ENCODE measurements around the gene C16orf89. TPM values are rescaled to one million over a fixed set of nuclear protein-coding genes. Genes with fewer than 3 reads are reported as not detected.

Gene C16orf89
- polyA plus RNA-seq, 2 donors, result 0.26 to 0.88 TPM

- Histone ChIP-seq H3K4me1 (ENCODE audit: control insufficient read depth in 2 of 2, insufficient read depth in 2 of 2, low read length in 1 of 2) (no peaks in the 10 kb centered on the region), H3K4me3 (ENCODE audit: low read depth in 1 of 2, low read length in 2 of 2) (no peak overlapping the region), H3K27me3 (ENCODE audit: control insufficient read depth in 1 of 2, insufficient read depth in 2 of 2, low read length in 2 of 2) (no peaks in the 10 kb centered on the region), H3K9me3 (ENCODE audit: control insufficient read depth in 2 of 2, insufficient read depth in 1 of 2, low read depth in 1 of 2, low read length in 1 of 2) (peaks cover 0 to 3% of the 10 kb centered on the region in 2 donors), H3K36me3 (ENCODE audit: control insufficient read depth in 2 of 2, insufficient read depth in 2 of 2, low read length in 1 of 2) (no peaks in the 10 kb centered on the region), H3K27ac (ENCODE audit: low read depth in 2 of 2, low read length in 1 of 2) (no peak overlapping the region)
- 47 to 73% methylated on average over 4 of the region's 4 CpGs for WGBS, 2 donors
Observed at GRCh38 chr16:5011637-5012036, 54.1 kb downstream of the C16orf89 start.

GRCh38 chr16:5010576-5011329, 55.0 kb downstream of the C16orf89 start:
- H3K4me3 ChIP-seq (ENCODE audit: low read depth in 1 of 2, low read length in 2 of 2), result no peak overlapping the region
- H3K27ac ChIP-seq (ENCODE audit: low read depth in 2 of 2, low read length in 1 of 2), result no peak overlapping the region
- no peaks in the 10 kb centered on the region for H3K36me3 ChIP-seq (ENCODE audit: control insufficient read depth in 2 of 2, insufficient read depth in 2 of 2, low read length in 1 of 2)
- no peaks in the 10 kb centered on the region for H3K4me1 ChIP-seq (ENCODE audit: control insufficient read depth in 2 of 2, insufficient read depth in 2 of 2, low read length in 1 of 2)
- no peaks in the 10 kb centered on the region for H3K27me3 ChIP-seq (ENCODE audit: control insufficient read depth in 1 of 2, insufficient read depth in 2 of 2, low read length in 2 of 2)
- 55 to 61% methylated on average over 13 to 15 of the region's 15 CpGs for WGBS, 2 donors
- peaks cover 0 to 3% of the 10 kb centered on the region in 2 donors for H3K9me3 ChIP-seq (ENCODE audit: control insufficient read depth in 2 of 2, insufficient read depth in 1 of 2, low read depth in 1 of 2, low read length in 1 of 2)

DNA sequence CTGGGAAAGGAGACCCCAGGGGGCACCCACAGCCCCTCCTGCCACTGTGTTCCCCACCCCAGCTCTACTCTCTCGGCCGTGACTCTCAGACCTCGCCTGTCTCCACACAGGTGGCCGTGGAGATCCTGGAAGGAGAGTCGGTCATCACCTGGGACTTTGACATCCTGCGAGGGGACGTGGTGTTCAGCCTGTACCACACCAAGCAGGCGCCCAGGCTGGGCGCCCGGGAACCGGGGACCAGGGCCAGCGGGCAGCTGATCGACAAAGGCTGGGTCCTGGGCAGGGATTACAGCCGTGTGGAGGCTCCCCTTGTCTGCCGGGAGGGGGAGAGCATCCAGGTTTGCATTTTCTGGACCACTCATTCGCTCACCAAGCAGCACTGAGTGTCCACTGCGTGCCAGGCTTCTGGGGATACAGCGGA, 57.4 kb downstream of the C16orf89 start:
- Histone ChIP-seq H3K4me1 (ENCODE audit: control insufficient read depth in 2 of 2, insufficient read depth in 2 of 2, low read length in 1 of 2) (no peaks in the 10 kb centered on the region), H3K9me3 (ENCODE audit: control insufficient read depth in 2 of 2, insufficient read depth in 1 of 2, low read depth in 1 of 2, low read length in 1 of 2) (no peaks in the 10 kb centered on the region), H3K27ac (ENCODE audit: low read depth in 2 of 2, low read length in 1 of 2) (no peak overlapping the region), H3K4me3 (ENCODE audit: low read depth in 1 of 2, low read length in 2 of 2) (no peak overlapping the region), H3K36me3 (ENCODE audit: control insufficient read depth in 2 of 2, insufficient read depth in 2 of 2, low read length in 1 of 2) (no peaks in the 10 kb centered on the region), H3K27me3 (ENCODE audit: control insufficient read depth in 1 of 2, insufficient read depth in 2 of 2, low read length in 2 of 2) (no peaks in the 10 kb centered on the region)
- WGBS, 2 donors, result 84 to 85% methylated on average over 18 of the region's 18 CpGs

GRCh38 chr16:5007256-5007655, 58.5 kb downstream of the C16orf89 start:
- Histone ChIP-seq H3K27ac (ENCODE audit: low read depth in 2 of 2, low read length in 1 of 2) (no peak overlapping the region), H3K9me3 (ENCODE audit: control insufficient read depth in 2 of 2, insufficient read depth in 1 of 2, low read depth in 1 of 2, low read length in 1 of 2) (no peaks in the 10 kb centered on the region), H3K27me3 (ENCODE audit: control insufficient read depth in 1 of 2, insufficient read depth in 2 of 2, low read length in 2 of 2) (no peaks in the 10 kb centered on the region), H3K4me1 (ENCODE audit: control insufficient read depth in 2 of 2, insufficient read depth in 2 of 2, low read length in 1 of 2) (no peaks in the 10 kb centered on the region), H3K4me3 (ENCODE audit: low read depth in 1 of 2, low read length in 2 of 2) (no peak overlapping the region), H3K36me3 (ENCODE audit: control insufficient read depth in 2 of 2, insufficient read depth in 2 of 2, low read length in 1 of 2) (no peaks in the 10 kb centered on the region)
- 88 to 89% methylated on average over 9 of the region's 10 CpGs for WGBS, 2 donors

- WGBS, 2 donors, result 77 to 81% methylated on average over 22 of the region's 22 CpGs
Observed at GRCh38 chr16:5006348-5007193, 59.2 kb downstream of the C16orf89 start.

GRCh38 chr16:5005916-5006315, 59.8 kb downstream of the C16orf89 start:
- no peaks in the 10 kb centered on the region for H3K4me1 ChIP-seq (ENCODE audit: control insufficient read depth in 2 of 2, insufficient read depth in 2 of 2, low read length in 1 of 2)
- no peaks in the 10 kb centered on the region for H3K36me3 ChIP-seq (ENCODE audit: control insufficient read depth in 2 of 2, insufficient read depth in 2 of 2, low read length in 1 of 2)
- no peak overlapping the region for H3K27ac ChIP-seq (ENCODE audit: low read depth in 2 of 2, low read length in 1 of 2)
- WGBS, 2 donors, result 63 to 80% methylated on average over 4 of the region's 4 CpGs
- no peak overlapping the region for H3K4me3 ChIP-seq (ENCODE audit: low read depth in 1 of 2, low read length in 2 of 2)
- no peaks in the 10 kb centered on the region for H3K9me3 ChIP-seq (ENCODE audit: control insufficient read depth in 2 of 2, insufficient read depth in 1 of 2, low read depth in 1 of 2, low read length in 1 of 2)
- H3K27me3 ChIP-seq (ENCODE audit: control insufficient read depth in 1 of 2, insufficient read depth in 2 of 2, low read length in 2 of 2), result no peaks in the 10 kb centered on the region

More at GRCh38 chr16:5006348-5007193, 59.2 kb downstream of the C16orf89 start:
- no peak overlapping the region for H3K27ac ChIP-seq (ENCODE audit: low read depth in 2 of 2, low read length in 1 of 2)
- no peak overlapping the region for H3K4me3 ChIP-seq (ENCODE audit: low read depth in 1 of 2, low read length in 2 of 2)
- H3K4me1 ChIP-seq (ENCODE audit: control insufficient read depth in 2 of 2, insufficient read depth in 2 of 2, low read length in 1 of 2), result no peaks in the 10 kb centered on the region
- H3K9me3 ChIP-seq (ENCODE audit: control insufficient read depth in 2 of 2, insufficient read depth in 1 of 2, low read depth in 1 of 2, low read length in 1 of 2), result no peaks in the 10 kb centered on the region
- no peaks in the 10 kb centered on the region for H3K36me3 ChIP-seq (ENCODE audit: control insufficient read depth in 2 of 2, insufficient read depth in 2 of 2, low read length in 1 of 2)
- H3K27me3 ChIP-seq (ENCODE audit: control insufficient read depth in 1 of 2, insufficient read depth in 2 of 2, low read length in 2 of 2), result no peaks in the 10 kb centered on the region

- Histone ChIP-seq H3K4me3 (ENCODE audit: low read depth in 1 of 2, low read length in 2 of 2) (no peak overlapping the region), H3K9me3 (ENCODE audit: control insufficient read depth in 2 of 2, insufficient read depth in 1 of 2, low read depth in 1 of 2, low read length in 1 of 2) (no peaks in the 10 kb centered on the region), H3K27ac (ENCODE audit: low read depth in 2 of 2, low read length in 1 of 2) (no peak overlapping the region), H3K4me1 (ENCODE audit: control insufficient read depth in 2 of 2, insufficient read depth in 2 of 2, low read length in 1 of 2) (no peaks in the 10 kb centered on the region), H3K27me3 (ENCODE audit: control insufficient read depth in 1 of 2, insufficient read depth in 2 of 2, low read length in 2 of 2) (no peaks in the 10 kb centered on the region), H3K36me3 (ENCODE audit: control insufficient read depth in 2 of 2, insufficient read depth in 2 of 2, low read length in 1 of 2) (no peaks in the 10 kb centered on the region)
- WGBS, 2 donors, result 72 to 73% methylated on average over 5 of the region's 5 CpGs
Observed at GRCh38 chr16:5004311-5004710, 61.4 kb downstream of the C16orf89 start.

GRCh38 chr16:5003828-5004227, 61.9 kb downstream of the C16orf89 start:
- H3K9me3 ChIP-seq (ENCODE audit: control insufficient read depth in 2 of 2, insufficient read depth in 1 of 2, low read depth in 1 of 2, low read length in 1 of 2), result no peaks in the 10 kb centered on the region
- H3K27ac ChIP-seq (ENCODE audit: low read depth in 2 of 2, low read length in 1 of 2), result no peak overlapping the region
- no peaks in the 10 kb centered on the region for H3K27me3 ChIP-seq (ENCODE audit: control insufficient read depth in 1 of 2, insufficient read depth in 2 of 2, low read length in 2 of 2)
- no peaks in the 10 kb centered on the region for H3K4me1 ChIP-seq (ENCODE audit: control insufficient read depth in 2 of 2, insufficient read depth in 2 of 2, low read length in 1 of 2)
- WGBS, 2 donors, result 88 to 95% methylated on average over 10 of the region's 10 CpGs
- H3K36me3 ChIP-seq (ENCODE audit: control insufficient read depth in 2 of 2, insufficient read depth in 2 of 2, low read length in 1 of 2), result no peaks in the 10 kb centered on the region
- no peak overlapping the region for H3K4me3 ChIP-seq (ENCODE audit: low read depth in 1 of 2, low read length in 2 of 2)

DNA sequence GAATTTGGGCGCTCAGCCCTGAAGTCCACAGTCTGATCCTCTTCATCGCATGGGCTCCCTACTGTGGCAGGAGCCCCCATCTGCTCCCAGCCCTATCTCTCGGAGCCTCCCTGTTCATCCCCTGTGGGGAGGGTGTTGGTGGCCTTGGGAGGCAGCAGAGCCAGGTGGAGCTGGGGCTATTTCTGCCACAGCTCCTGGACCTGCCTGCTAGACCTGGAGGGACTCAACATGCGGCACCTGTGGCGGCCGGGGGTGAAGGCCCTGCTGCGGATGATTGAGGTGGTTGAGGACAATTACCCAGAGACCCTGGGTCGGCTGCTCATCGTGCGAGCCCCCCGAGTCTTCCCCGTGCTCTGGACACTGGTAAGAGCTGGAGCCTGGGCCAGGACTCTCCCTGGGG, 62.5 kb downstream of the C16orf89 start:
- H3K9me3 ChIP-seq (ENCODE audit: control insufficient read depth in 2 of 2, insufficient read depth in 1 of 2, low read depth in 1 of 2, low read length in 1 of 2), result no peaks in the 10 kb centered on the region
- no peak overlapping the region for H3K27ac ChIP-seq (ENCODE audit: low read depth in 2 of 2, low read length in 1 of 2)
- H3K4me1 ChIP-seq (ENCODE audit: control insufficient read depth in 2 of 2, insufficient read depth in 2 of 2, low read length in 1 of 2), result no peaks in the 10 kb centered on the region
- no peak overlapping the region for H3K4me3 ChIP-seq (ENCODE audit: low read depth in 1 of 2, low read length in 2 of 2)
- 83 to 85% methylated on average over 12 of the region's 12 CpGs for WGBS, 2 donors
- H3K27me3 ChIP-seq (ENCODE audit: control insufficient read depth in 1 of 2, insufficient read depth in 2 of 2, low read length in 2 of 2), result no peaks in the 10 kb centered on the region
- no peaks in the 10 kb centered on the region for H3K36me3 ChIP-seq (ENCODE audit: control insufficient read depth in 2 of 2, insufficient read depth in 2 of 2, low read length in 1 of 2)

Measured in esophagus (tissue), 2 donors.